HepG2 (cell line): ENCODE measurements around the gene COQ7. TPM values are rescaled to one million over a fixed set of nuclear protein-coding genes. Genes with fewer than 3 reads are reported as not detected.

ENCODE experiments used
- ATAC-seq: fragments of 200-7000 bp; cut with Tn5 transposase; 3 replicates; pipeline ENCODE4 v1.9.1; 2020; ENCODE audit warnings: mild to moderate bottlenecking, moderate library complexity
- BruUV-seq: library from RNA; stranded (reverse); fragments of 400-500 nt; replicated peaks from 2 replicates; lab custom pipeline; 2021; lab: Mats Ljungman, UMichigan
- CTCF ChIA-PET: fragments of 300-600 bp; formaldehyde crosslinking; extraction: SDS; loops from one replicate; lab custom pipeline; 2021; ENCODE audit warnings: low total read pairs, inconsistent platforms, low intra/inter-chr PET ratio; lab: Yijun Ruan, JAX
- POLR2A ChIA-PET: fragments of 350-600 bp; sonication (Branson Sonifier 250); formaldehyde crosslinking; loops from one replicate; lab custom pipeline; 2020; ENCODE audit warnings: antibody characterized with exemption, inconsistent platforms; lab: Yijun Ruan, JAX
- DNase-seq: peaks from one replicate; pipeline ENCODE4 v3.0.0-alpha.2; 2015; ENCODE audit warnings: low spot score
- FAIRE-seq: peaks from 3 replicates; lab custom pipeline; 2011; peaks lifted over from hg19 to GRCh38; lab: Jason Lieb, UNC
- H2AFZ ChIP-seq: one replicate; pipeline ENCODE4 v1.6.1; 2011; ENCODE audit warnings: low read length, inconsistent platforms
- H3K27ac ChIP-seq: fragments of 300-600 bp; 3 replicates; pipeline ENCODE4 v1.8.0; 2011; ENCODE audit warnings: mixed run types, mild to moderate bottlenecking, mixed read lengths, low read length, inconsistent platforms; ENCODE audit not compliant: insufficient read depth; ENCODE audit errors: extremely low read length
- H3K27me3 ChIP-seq, 2 experiments: fragments of 200-600 bp in 1 of 2; 2 replicates in 1 of 2; 3 replicates in 1 of 2; pipeline versions ENCODE4 v1.6.0 to v1.8.0; 2011; ENCODE audit warnings: low read length in 2 of 2, mild to moderate bottlenecking in 2 of 2, moderate library complexity in 2 of 2, inconsistent platforms in 1 of 2; ENCODE audit not compliant: insufficient read depth in 2 of 2, control insufficient read depth in 1 of 2
- H3K36me3 ChIP-seq, 2 experiments: fragments of 200-600 bp in 1 of 2; replicated peaks in 1 of 2; 2 replicates in 1 of 2; 3 replicates in 1 of 2; pipeline versions ENCODE4 v1.5.1 to v1.8.0; 2011; ENCODE audit warnings: low read length in 2 of 2, inconsistent platforms in 1 of 2; ENCODE audit not compliant: insufficient read depth in 2 of 2, control insufficient read depth in 1 of 2
- H3K4me1 ChIP-seq: 2 replicates; pipeline ENCODE4 v1.5.1; 2012; ENCODE audit warnings: low read length, inconsistent platforms; ENCODE audit not compliant: insufficient read depth
- H3K4me2 ChIP-seq: 2 replicates; pipeline ENCODE4 v1.6.0; 2011; ENCODE audit warnings: low read depth, low read length, inconsistent platforms
- H3K4me3 ChIP-seq, 3 experiments: fragments of 200-600 bp in 1 of 3; sonication (generic), shearing (Covaris generic) in 1 of 3; replicated peaks in 1 of 3; 2 replicates each; pipeline ENCODE4 v1.5.1; 2011 to 2016; ENCODE audit warnings: low read length in 3 of 3, inconsistent platforms in 2 of 3, low read depth in 2 of 3, mild to moderate bottlenecking in 2 of 3, control low read depth in 1 of 3, mixed read lengths in 1 of 3; ENCODE audit not compliant: insufficient read depth in 1 of 3
- H3K79me2 ChIP-seq: one replicate; pipeline ENCODE4 v1.6.1; 2011; ENCODE audit warnings: low read length, inconsistent platforms; ENCODE audit not compliant: insufficient read depth
- H3K9ac ChIP-seq: 2 replicates; pipeline ENCODE4 v1.6.0; 2011; ENCODE audit warnings: mild to moderate bottlenecking, low read depth, low read length, inconsistent platforms; ENCODE audit not compliant: insufficient read depth
- H3K9me3 ChIP-seq: 2 replicates; pipeline ENCODE4 v1.5.1; 2012; ENCODE audit warnings: mild to moderate bottlenecking, low read length
- H4K20me1 ChIP-seq: 2 replicates; pipeline ENCODE4 v1.6.0; 2011; ENCODE audit warnings: inconsistent platforms, mild to moderate bottlenecking, low read length, moderate library complexity; ENCODE audit not compliant: insufficient read depth
- ARNT2 ChIP-seq: sonication (generic); formaldehyde crosslinking; IDR thresholded peaks from 2 replicates; pipeline ENCODE4 v1.8.0; 2022; ENCODE audit warnings: mild to moderate bottlenecking, low read depth, missing genetic modification reagents, moderate library complexity
- ATF1 ChIP-seq: IDR thresholded peaks from 2 replicates; pipeline ENCODE4 v1.6.1; 2016; ENCODE audit warnings: mild to moderate bottlenecking, control low read depth
- FOSL2 ChIP-seq: sonication (generic); formaldehyde crosslinking; IDR thresholded peaks from 2 replicates; pipeline ENCODE4 v1.4.0; 2020; ENCODE audit warnings: missing genetic modification reagents
- HIVEP1 ChIP-seq: sonication (generic); formaldehyde crosslinking; IDR thresholded peaks from 2 replicates; pipeline ENCODE4 v1.4.0; 2020; ENCODE audit warnings: mild to moderate bottlenecking, missing genetic modification reagents
- HMG20B ChIP-seq: conservative IDR thresholded peaks from 2 replicates; pipeline ENCODE4 v1.6.1; 2016; ENCODE audit warnings: missing genetic modification reagents, missing compliant biosample characterization
- HNF1B ChIP-seq: sonication (generic); formaldehyde crosslinking; IDR thresholded peaks from 2 replicates; pipeline ENCODE4 v1.5.1; 2020; ENCODE audit warnings: mild to moderate bottlenecking, moderate library complexity, missing genetic modification reagents
- PCBP2 ChIP-seq: fragments of 200-400 bp; formaldehyde crosslinking; optimal IDR thresholded peaks from 2 replicates; pipeline ENCODE3; 2018; ENCODE audit warnings: low read length, low read depth; ENCODE audit not compliant: poor library complexity, severe bottlenecking
- RBAK ChIP-seq: sonication (generic); formaldehyde crosslinking; IDR thresholded peaks from 2 replicates; pipeline ENCODE4 v1.5.1; 2020; ENCODE audit warnings: mild to moderate bottlenecking, missing genetic modification reagents
- SMC3 ChIP-seq: IDR thresholded peaks from 2 replicates; pipeline ENCODE4 v1.6.1; 2011; ENCODE audit warnings: low read length, improper control_type of control experiment
- SP140L ChIP-seq: sonication (generic); formaldehyde crosslinking; IDR thresholded peaks from 2 replicates; pipeline ENCODE4 v1.4.0; 2020; ENCODE audit warnings: missing genetic modification reagents, borderline replicate concordance
- SP2 ChIP-seq: sonication (generic); formaldehyde crosslinking; IDR thresholded peaks from 2 replicates; pipeline ENCODE4 v1.5.1; 2020; ENCODE audit warnings: mild to moderate bottlenecking, missing genetic modification reagents
- TP53 ChIP-seq: sonication (generic); formaldehyde crosslinking; conservative IDR thresholded peaks from 2 replicates; pipeline ENCODE4 v1.4.0; 2020; ENCODE audit warnings: missing genetic modification reagents
- ZMYM2 ChIP-seq: sonication (generic); formaldehyde crosslinking; IDR thresholded peaks from 2 replicates; pipeline ENCODE4 v1.8.0; 2022; ENCODE audit warnings: mild to moderate bottlenecking, missing genetic modification reagents
- ZNF18 ChIP-seq: sonication (generic); formaldehyde crosslinking; IDR thresholded peaks from 2 replicates; pipeline ENCODE4 v1.8.0; 2022; ENCODE audit warnings: mild to moderate bottlenecking, missing genetic modification reagents; ENCODE audit not compliant: insufficient replicate concordance
- ZNF296 ChIP-seq: sonication (generic); formaldehyde crosslinking; conservative IDR thresholded peaks from 2 replicates; pipeline ENCODE4 v1.5.0; 2020; ENCODE audit warnings: mild to moderate bottlenecking, missing genetic modification reagents
- ZNF7 ChIP-seq: IDR thresholded peaks from 2 replicates; pipeline ENCODE4 v1.6.1; 2016; ENCODE audit warnings: missing biosample characterization, missing genetic modification reagents
- WGBS: methylation state at CpG from one replicate; pipeline ENCODE4 v1.1.6; 2017; ENCODE audit warnings: low lambda C conversion rate; 5-methylcytosine and 5-hydroxymethylcytosine counted together
- in situ Hi-C: cut with HindIII; loops from 2 replicates; pipeline ENCODE4 v1.10.0; 2017; ENCODE audit warnings: low pct_unique_long_range_greater_than_20kb; ENCODE audit not compliant: extremely low pct_ligation_motif_present
- intact Hi-C: fragments of 100-400 bp; cut with micrococcal nuclease; formaldehyde crosslinking; loops from one replicate; pipeline ENCODE4 v1.10.0; 2022; ENCODE audit not compliant: unreplicated experiment
- polyA plus RNA-seq, 8 experiments: library from polyadenylated mRNA; depleted of rRNA in 3 of 8; stranded (reverse) in 7 of 8; unstranded in 1 of 8; fragments of >200 nt; fragmentation: Illumina TruSeq in 4 of 8; extraction: Trizol in 4 of 8; gene quantifications; 2 replicates each; pipeline versions ENCODE4 v1.2.1 to v1.2.3, GENCODE V29; 2011 to 2016; ENCODE audit warnings: low read depth in 4 of 8, missing spikeins in 1 of 8, mixed read lengths in 1 of 8; ENCODE audit not compliant: insufficient read depth in 1 of 8
- total RNA-seq, 5 experiments: library from RNA; depleted of rRNA; stranded (reverse); fragments of >200 nt; fragmentation: Illumina TruSeq; extraction: Trizol; gene quantifications; 2 replicates each; pipeline ENCODE4 v1.2.3, GENCODE V29; 2016; ENCODE audit warnings: low read depth in 1 of 5

Gene COQ7
- total and polyA plus RNA-seq, 2 of the 13 experiments (the other 11 are each of a cell fraction or from before 2014, with no cell fraction given), result 20.1 to 45.7 TPM

GRCh38 chr16:19094542-19095365 is 27.3 kb downstream of the COQ7 start (continued):
- TF ChIP-seq HIVEP1 (CRISPR knock-in tag), result no peak
- TF ChIP-seq HMG20B (CRISPR knock-in tag), result 0 out of 2 replicates have a peak, but pooled peaks have one; percentile 22
- TF ChIP-seq ZNF18 (CRISPR knock-in tag), result no peak
- TF ChIP-seq SMC3, result peak; percentile 49
- TF ChIP-seq RBAK (CRISPR knock-in tag), result no peak
- TF ChIP-seq ARNT2 (CRISPR knock-in tag), result peak; percentile 57; the same call in 1 of the 2 replicates
- TF ChIP-seq PCBP2, result no peak
- TF ChIP-seq SP2 (CRISPR knock-in tag), result peak; percentile 59
- TF ChIP-seq ZNF7, result no peak
- TF ChIP-seq SP140L, result no peak
- TF ChIP-seq, all 625 proteins: peak for 79

GRCh38 chr16:19095654-19096053 is 28.2 kb downstream of the COQ7 start:
- Histone ChIP-seq H3K9me3 (0 out of 2 replicates have a peak, but pooled peaks cover 4% of the 10 kb centered on the region), H3K27me3 (no peaks in the 10 kb centered on the region), H3K27ac (no peak overlapping the region), H3K79me2 (no peaks in the 10 kb centered on the region), H3K4me3 (no peak overlapping the region), H3K4me2 (no peak overlapping the region), H3K9ac (no peak overlapping the region), H2AFZ (no peak overlapping the region), H3K4me1 (peaks cover 40% of the 10 kb centered on the region), H4K20me1 (no peaks in the 10 kb centered on the region), H3K36me3 (no peaks in the 10 kb centered on the region)
- FAIRE-seq (no peak), DNase-seq (no peak), ATAC-seq (no peak)
- no TSS peak for BruUV-seq
- in situ Hi-C loops, result no loop called here
- 63% methylated on average over 5 of the region's 5 CpGs for WGBS
- CTCF ChIA-PET, result interaction anchor here (1.3 kb wide), 1 partner anchor 9 kb away, joined by 5 read pairs; no protein-coding TSS in a partner anchor
- POLR2A ChIA-PET, result interaction anchor here (0.7 to 4.9 kb wide), 9 partner anchors 9 to 460 kb away, joined by 3 to 239 read pairs (median 10); partner anchors contain the start of genes ARL6IP1, COQ7, ITPRIPL2 and RPS15A
- intact Hi-C loops, result no loop called here
- TF ChIP-seq FOSL2 (CRISPR knock-in tag) (0 out of 2 replicates have a peak, but pooled peaks have one; percentile 46), ZNF296 (CRISPR knock-in tag) (no peak), ATF1 (CRISPR knock-in tag) (no peak), ZMYM2 (0 out of 2 replicates have a peak, but pooled peaks have one; percentile 18), TP53 (0 out of 2 replicates have a peak, but pooled peaks have one; percentile 32), HNF1B (CRISPR knock-in tag) (no peak)
